ENCODE results near the gene GART.

The GART gene

DNA sequence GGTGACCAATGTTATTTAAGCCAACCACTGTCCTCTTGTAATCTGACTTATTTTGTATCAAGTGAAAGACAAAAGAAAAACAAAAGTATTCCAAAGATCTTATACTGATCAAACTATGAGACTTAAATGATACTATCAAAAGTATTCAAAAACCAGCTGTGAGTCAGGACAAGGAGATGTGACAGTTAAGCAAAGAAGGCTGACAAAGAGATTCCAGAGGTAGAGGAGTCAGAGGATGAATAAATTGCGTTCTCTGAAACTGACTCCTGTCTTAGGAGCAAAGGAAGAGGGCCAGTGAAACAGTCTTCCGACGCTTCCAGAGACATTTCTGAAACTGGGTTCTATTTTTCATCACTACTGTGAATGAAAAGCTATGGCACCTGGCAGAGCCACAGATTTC is 83.1 kb downstream of the GART start:
- DNase-seq: no peak

DNA sequence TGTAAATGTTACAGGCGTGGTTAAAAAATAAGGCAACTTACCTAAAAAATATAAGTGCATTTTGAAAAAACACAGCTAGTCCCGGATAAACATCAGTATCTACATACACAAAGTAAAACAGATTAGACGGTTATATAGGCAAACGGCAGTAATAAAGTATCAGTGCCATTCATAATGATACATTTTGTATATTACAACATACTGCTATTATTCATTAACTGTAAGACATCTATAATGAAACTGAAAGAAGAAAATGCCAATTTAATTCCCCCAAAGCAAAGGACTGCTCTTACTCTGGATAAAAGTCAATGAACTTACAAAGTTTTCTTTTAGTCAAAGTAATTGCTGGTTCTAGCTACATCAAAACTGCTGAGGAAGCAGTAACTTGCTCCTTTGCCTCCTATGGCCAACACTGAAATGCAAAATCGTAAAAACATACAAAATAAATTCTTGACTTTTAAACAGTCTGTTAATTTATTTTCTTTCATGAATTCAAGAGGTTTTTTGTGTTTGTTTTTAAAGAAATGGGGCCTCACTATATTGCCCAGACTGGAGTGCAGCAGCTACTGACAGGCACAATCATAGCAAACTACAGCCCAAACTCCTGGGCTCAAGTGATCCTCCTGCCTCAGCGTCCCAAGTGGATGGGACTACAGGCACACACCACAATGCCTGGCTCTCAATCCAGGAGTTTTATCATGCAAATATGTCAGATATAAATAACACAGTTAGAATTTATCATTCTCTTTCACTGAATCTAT is 86.1 kb downstream of the GART start:
- DNase-seq: no peak

Measured in NCI-H187 (cell line).